ENCODE measurements around the gene PPP1R3D.

Gene PPP1R3D

GRCh38 chr20:59948828-59949720 lies 9.0 kb upstream of the PPP1R3D start:
- peak; percentile 48 for FAIRE-seq

DNA sequence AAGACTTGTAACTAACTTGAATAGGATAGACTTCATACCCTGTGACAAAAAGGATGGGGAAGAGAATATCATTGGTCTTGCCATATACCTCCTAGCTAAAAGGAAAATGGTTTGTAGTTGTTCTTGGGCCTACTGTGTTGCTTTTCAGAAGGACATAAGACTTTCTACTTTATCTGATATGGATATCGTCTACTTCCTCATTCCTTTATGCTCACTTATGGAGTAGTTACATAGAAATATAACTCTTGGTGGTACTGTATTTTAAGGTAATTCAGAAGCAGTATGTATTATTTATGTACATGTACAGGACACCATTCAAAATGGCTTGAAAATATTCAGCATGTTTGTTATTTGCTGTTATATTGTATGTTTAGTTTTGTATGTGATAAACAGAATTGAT lies 8.1 kb upstream of the PPP1R3D start:
- FAIRE-seq (no peak), DNase-seq (ENCODE audit: extremely low spot score, insufficient read length, low read depth) (no peak)

More at GRCh38 chr20:59948828-59949720, 9.0 kb upstream of the PPP1R3D start:
- no peak for DNase-seq (ENCODE audit: extremely low spot score, insufficient read length, low read depth)

DNA sequence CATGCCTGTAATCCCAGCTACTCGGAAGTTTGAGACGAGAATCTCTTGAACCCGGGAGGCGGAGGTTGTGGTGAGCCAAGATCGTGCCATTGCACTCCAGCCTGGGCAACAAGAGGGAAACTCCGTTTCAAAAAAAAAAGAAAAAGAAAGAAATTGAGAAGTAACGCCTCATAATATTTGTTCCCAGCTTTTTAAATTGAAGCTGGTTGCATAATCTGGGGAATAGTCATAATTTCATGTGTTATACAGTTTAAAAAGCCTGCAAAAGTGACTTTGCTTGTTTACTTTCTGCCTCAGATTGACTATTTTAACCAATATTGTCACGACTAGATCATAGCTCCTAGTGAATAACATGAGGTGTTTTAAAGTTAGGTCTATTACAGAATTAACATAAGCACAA lies 7.3 kb upstream of the PPP1R3D start:
- DNase-seq (ENCODE audit: extremely low spot score, insufficient read length, low read depth) = no peak
- FAIRE-seq = no peak

DNA sequence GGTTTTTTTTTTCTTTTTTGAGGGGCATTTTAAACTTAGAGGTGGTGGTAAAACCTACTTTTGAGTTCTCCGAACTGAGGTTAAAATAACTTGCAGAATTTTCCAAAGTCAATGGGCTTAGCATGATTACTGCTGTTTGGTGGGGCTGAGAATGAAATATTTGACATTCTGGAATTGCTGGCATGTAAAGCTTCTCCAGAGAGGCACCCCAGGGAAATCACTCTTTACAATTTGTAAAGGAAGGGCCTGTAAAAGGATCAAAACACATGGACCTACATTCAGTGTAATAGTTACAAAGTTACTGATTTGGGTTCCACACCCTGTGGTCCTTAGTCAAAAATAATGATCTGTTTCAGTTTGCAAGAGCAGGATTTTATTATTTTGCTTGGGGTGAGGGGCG lies 5.6 kb upstream of the PPP1R3D start:
- no peak for FAIRE-seq

GRCh38 chr20:59945175-59945574 lies 5.1 kb upstream of the PPP1R3D start:
- no peak for FAIRE-seq

More for the DNA sequence above, 5.6 kb upstream of the PPP1R3D start:
- DNase-seq (ENCODE audit: extremely low spot score, insufficient read length, low read depth) = no peak

DNA sequence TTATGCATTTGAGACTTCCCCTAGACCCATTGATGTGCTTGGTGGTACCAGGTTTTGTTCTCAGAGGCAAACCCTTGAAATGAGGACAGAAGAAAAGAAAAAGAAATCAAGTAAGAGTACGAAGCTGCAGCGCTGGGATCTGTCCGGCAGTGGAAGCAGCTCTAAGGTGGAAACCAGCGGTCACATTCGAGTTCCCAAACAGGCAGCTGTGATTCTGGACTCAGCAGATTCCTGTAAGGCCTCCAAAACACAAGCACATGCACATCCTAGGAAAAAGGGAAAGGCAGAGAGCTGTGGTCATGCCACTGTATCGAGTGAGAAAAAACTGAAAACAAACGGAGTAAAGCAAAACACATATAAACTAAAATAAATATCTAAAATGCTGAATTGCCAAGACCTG lies 4.6 kb upstream of the PPP1R3D start:
- DNase-seq (ENCODE audit: extremely low spot score, insufficient read length, low read depth) (no peak), FAIRE-seq (no peak)

More at GRCh38 chr20:59945175-59945574, 5.1 kb upstream of the PPP1R3D start:
- no peak for DNase-seq (ENCODE audit: extremely low spot score, insufficient read length, low read depth)

- DNase-seq (ENCODE audit: extremely low spot score, insufficient read length, low read depth) (no peak), FAIRE-seq (no peak)
These were observed 2.1 kb upstream of the PPP1R3D start for GRCh38 chr20:59942245-59942644.

DNA sequence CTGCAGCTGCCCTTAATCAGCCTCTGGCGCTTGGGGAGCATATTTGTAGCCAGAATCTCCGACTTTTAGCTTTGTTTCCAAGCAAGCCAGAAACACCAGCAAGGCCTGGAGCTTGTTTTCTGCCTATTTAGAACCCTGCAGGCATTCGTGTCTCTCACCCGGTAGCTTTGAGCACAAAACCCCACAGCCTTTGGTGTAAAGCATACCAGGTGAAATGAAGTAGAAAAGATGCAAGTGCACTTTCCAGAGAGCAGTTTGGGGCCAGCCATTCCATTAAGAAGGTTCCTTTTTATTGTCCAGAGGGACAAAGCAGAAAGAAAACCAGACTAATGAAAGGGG lies 820 bp upstream of the PPP1R3D start:
- no peak for DNase-seq (ENCODE audit: extremely low spot score, insufficient read length, low read depth)
- no peak for FAIRE-seq

GRCh38 chr20:59939879-59940128 lies 301 bp downstream of the PPP1R3D start:
- no peak for DNase-seq (ENCODE audit: extremely low spot score, insufficient read length, low read depth)
- FAIRE-seq = no peak

- DNase-seq (ENCODE audit: extremely low spot score, insufficient read length, low read depth) (no peak), FAIRE-seq (no peak)
These were observed 840 bp downstream of the PPP1R3D start for GRCh38 chr20:59939052-59939878.

- DNase-seq (ENCODE audit: extremely low spot score, insufficient read length, low read depth) (no peak), FAIRE-seq (no peak)
These were observed 1.4 kb downstream of the PPP1R3D start for GRCh38 chr20:59938696-59939051.

GRCh38 chr20:59938221-59938620 lies 1.9 kb downstream of the PPP1R3D start:
- DNase-seq (ENCODE audit: extremely low spot score, insufficient read length, low read depth) (no peak), FAIRE-seq (no peak)

- FAIRE-seq (no peak), DNase-seq (ENCODE audit: extremely low spot score, insufficient read length, low read depth) (no peak)
These were observed 3.0 kb downstream of the PPP1R3D start for GRCh38 chr20:59937150-59937549.

DNA sequence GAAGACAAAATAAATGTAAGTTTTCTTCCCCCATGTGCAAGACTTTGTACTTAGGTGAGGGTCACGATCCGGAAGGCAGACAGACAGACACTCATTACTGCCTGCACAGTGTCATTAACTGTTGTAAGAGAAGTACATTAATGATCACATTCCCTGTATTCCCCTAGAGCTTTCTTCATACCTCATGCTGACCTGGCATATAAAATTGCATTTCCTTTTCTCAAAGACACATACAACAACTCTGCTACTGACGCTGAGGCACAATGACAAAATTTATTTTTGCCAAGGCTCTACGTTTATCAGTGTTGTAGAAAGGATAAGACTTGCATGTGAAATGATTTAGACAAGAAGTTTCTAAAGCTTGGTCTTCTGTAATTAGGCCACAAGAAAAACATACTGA lies 3.7 kb downstream of the PPP1R3D start:
- no peak for FAIRE-seq

GRCh38 chr20:59935457-59936185 lies 4.5 kb downstream of the PPP1R3D start:
- no peak for DNase-seq (ENCODE audit: extremely low spot score, insufficient read length, low read depth)
- FAIRE-seq = no peak

More for the DNA sequence above, 3.7 kb downstream of the PPP1R3D start:
- DNase-seq (ENCODE audit: extremely low spot score, insufficient read length, low read depth) = no peak

GRCh38 chr20:59933849-59934585 lies 6.1 kb downstream of the PPP1R3D start:
- FAIRE-seq (no peak), DNase-seq (ENCODE audit: extremely low spot score, insufficient read length, low read depth) (no peak)

- no peak for FAIRE-seq
- DNase-seq (ENCODE audit: extremely low spot score, insufficient read length, low read depth) = no peak
These were observed 6.7 kb downstream of the PPP1R3D start, which contains the start of gene SYCP2 for GRCh38 chr20:59933296-59933848. SYCP2 (minus strand) TSS chr20:59933637; CDS start chr20:59922413, 11,224 bp downstream.

- no peak for FAIRE-seq
- no peak for DNase-seq (ENCODE audit: extremely low spot score, insufficient read length, low read depth)
These were observed 7.3 kb downstream of the PPP1R3D start for GRCh38 chr20:59932616-59933295.

All from GM18507 (cell line).